Neural cell (in vitro differentiated cells): Measurements from ENCODE around the gene OR6C75. TPM values are rescaled to one million over a fixed set of nuclear protein-coding genes. Genes with fewer than 3 reads are reported as not detected.
"Not testable (repeated sequence)": the region's sequence is repeated elsewhere in the genome, so short reads cannot be mapped to it uniquely, and the experiment has no call there.

Experiments
- H2AFZ ChIP-seq: fragments of 200-600, 300-800 bp; sonication (generic), shearing (Covaris generic); 2 replicates; pipeline ENCODE4 v1.6.0; 2014; ENCODE audit warnings: low read depth, mild to moderate bottlenecking, antibody characterized with exemption, low read length, moderate library complexity
- H3F3A ChIP-seq: fragments of 200-600 bp; shearing (Covaris generic); 2 replicates; pipeline ENCODE4 v1.6.1; 2016; ENCODE audit warnings: mild to moderate bottlenecking, moderate library complexity, mixed read lengths, antibody characterized with exemption, low read length; ENCODE audit not compliant: insufficient read depth, poor library complexity, severe bottlenecking
- H3K27ac ChIP-seq: fragments of 200-600, 300-800 bp; sonication (generic), shearing (Covaris generic); 2 replicates; pipeline ENCODE4 v1.5.1; 2014; ENCODE audit warnings: mild to moderate bottlenecking, low read length, moderate library complexity
- H3K27me3 ChIP-seq: fragments of 300-800, 200-600 bp; sonication (generic), shearing (Covaris generic); 2 replicates; pipeline ENCODE4 v1.6.0; 2014; ENCODE audit warnings: mild to moderate bottlenecking, low read depth, low read length, moderate library complexity; ENCODE audit not compliant: insufficient read depth
- H3K36me3 ChIP-seq: fragments of 300-800, 200-600 bp; sonication (generic), shearing (Covaris generic); 2 replicates; pipeline ENCODE4 v1.5.1; 2014; ENCODE audit warnings: mild to moderate bottlenecking, antibody characterized with exemption, low read length, moderate library complexity; ENCODE audit not compliant: insufficient read depth
- H3K4me2 ChIP-seq: fragments of 300-800, 200-600 bp; sonication (generic), shearing (Covaris generic); 2 replicates; pipeline ENCODE4 v1.6.0; 2014; ENCODE audit warnings: mild to moderate bottlenecking, low read length
- H3K4me3 ChIP-seq: fragments of 300-800, 200-600 bp; sonication (generic), shearing (Covaris generic); 2 replicates; pipeline ENCODE4 v1.5.1; 2014; ENCODE audit warnings: mild to moderate bottlenecking, low read length, moderate library complexity
- H3K79me2 ChIP-seq: fragments of 200-600 bp; shearing (Covaris generic); replicated peaks from 2 replicates; pipeline ENCODE4 v1.6.0; 2014; ENCODE audit warnings: mild to moderate bottlenecking, low read length, moderate library complexity; ENCODE audit not compliant: insufficient read depth
- H3K9ac ChIP-seq: fragments of 300-800, 200-600 bp; sonication (generic), shearing (Covaris generic); 2 replicates; pipeline ENCODE4 v1.6.1; 2016; ENCODE audit warnings: mild to moderate bottlenecking, low read length, mixed read lengths
- H3K9me2 ChIP-seq: fragments of 200-600 bp; shearing (Covaris generic); 2 replicates; pipeline ENCODE4 v1.6.1; 2016; ENCODE audit warnings: mild to moderate bottlenecking, low read length, mixed read lengths; ENCODE audit not compliant: insufficient read depth
- H3K9me3 ChIP-seq: fragments of 200-600, 300-800 bp; sonication (generic), shearing (Covaris generic); 2 replicates; pipeline ENCODE4 v1.6.1; 2016; ENCODE audit warnings: mild to moderate bottlenecking, mixed run types, low read length, moderate library complexity, mixed read lengths
- H4K20me1 ChIP-seq: fragments of 200-600 bp; shearing (Covaris generic); 2 replicates; pipeline ENCODE4 v1.6.1; 2016; ENCODE audit warnings: mild to moderate bottlenecking, mixed run types; ENCODE audit not compliant: insufficient read depth
- EP300 ChIP-seq: fragments of 450-650 bp; conservative IDR thresholded peaks from 2 replicates; pipeline ENCODE4 v1.6.1; 2014; ENCODE audit warnings: antibody characterized with exemption, mild to moderate bottlenecking, moderate library complexity; ENCODE audit not compliant: poor library complexity, severe bottlenecking
- MXI1 ChIP-seq: fragments of 450-650 bp; conservative IDR thresholded peaks from 2 replicates; pipeline ENCODE4 v1.6.1; 2014; ENCODE audit warnings: antibody characterized with exemption, mild to moderate bottlenecking; ENCODE audit not compliant: poor library complexity, severe bottlenecking
- POLR2AphosphoS5 ChIP-seq: IDR thresholded peaks from 2 replicates; pipeline ENCODE4 v1.6.1; 2012
- REST ChIP-seq: IDR thresholded peaks from 2 replicates; pipeline ENCODE4 v1.6.1; 2012; ENCODE audit warnings: borderline replicate concordance
- polyA plus RNA-seq: library from polyadenylated mRNA; depleted of rRNA; stranded (reverse); fragments of >200 nt; gene quantifications from 2 replicates; pipeline ENCODE4 v1.2.3, GENCODE V29; 2014

OR6C75 gene
- polyA plus RNA-seq, 1 donor from 2014 or later: not detected

- not testable (repeated sequence) for H3K4me3 ChIP-seq, H3K79me2 ChIP-seq, H3K4me2 ChIP-seq, H4K20me1 ChIP-seq, H3K36me3 ChIP-seq, H3K27me3 ChIP-seq, H3K9ac ChIP-seq, H2AFZ ChIP-seq, H3F3A ChIP-seq, H3K9me3 ChIP-seq, H3K27ac ChIP-seq, H3K9me2 ChIP-seq
These were observed 51.0 kb downstream of the OR6C75 start for GRCh38 chr12:55413498-55414388.

- not testable (repeated sequence) for H3K9ac ChIP-seq, H3K27me3 ChIP-seq, H3K9me2 ChIP-seq, H3K27ac ChIP-seq, H3K79me2 ChIP-seq, H2AFZ ChIP-seq, H4K20me1 ChIP-seq, H3F3A ChIP-seq, H3K4me2 ChIP-seq, H3K9me3 ChIP-seq, H3K36me3 ChIP-seq, H3K4me3 ChIP-seq
These were observed 51.6 kb downstream of the OR6C75 start for GRCh38 chr12:55414396-55414823.

- not testable (repeated sequence) for H3K4me2 ChIP-seq, H3K9me2 ChIP-seq, H2AFZ ChIP-seq
These were observed 52.1 kb downstream of the OR6C75 start for GRCh38 chr12:55414889-55415288.

GRCh38 chr12:55416961-55417360 is 54.2 kb downstream of the OR6C75 start:
- H3K79me2 ChIP-seq: no peaks in the 10 kb centered on the region

More at GRCh38 chr12:55414889-55415288, 52.1 kb downstream of the OR6C75 start:
- not testable (repeated sequence) for H3K79me2 ChIP-seq, H3K4me3 ChIP-seq, H4K20me1 ChIP-seq, H3K36me3 ChIP-seq, H3K9me3 ChIP-seq, H3K9ac ChIP-seq, H3K27ac ChIP-seq, H3K27me3 ChIP-seq, H3F3A ChIP-seq

More at GRCh38 chr12:55416961-55417360, 54.2 kb downstream of the OR6C75 start:
- Histone ChIP-seq H2AFZ (no peak overlapping the region), H4K20me1 (no peaks in the 10 kb centered on the region), H3K36me3 (no peaks in the 10 kb centered on the region), H3K9ac (no peak overlapping the region), H3F3A (no peaks in the 10 kb centered on the region), H3K9me3 (no peaks in the 10 kb centered on the region), H3K4me3 (no peak overlapping the region), H3K27ac (no peak overlapping the region), H3K27me3 (no peaks in the 10 kb centered on the region), H3K9me2 (no peaks in the 10 kb centered on the region), H3K4me2 (no peak overlapping the region)
- TF ChIP-seq MXI1: no peak
- TF ChIP-seq EP300: no peak
- TF ChIP-seq POLR2AphosphoS5: no peak
- no peak for TF ChIP-seq REST

Other genes starting within 250 kb of the OR6C75 start
- not detected in 2 replicates for gene OR9K2, start 236.6 kb upstream of the OR6C75 start, polyA plus RNA-seq
- gene OR10A7, start 141.9 kb upstream of the OR6C75 start, polyA plus RNA-seq: not detected in 2 replicates
- not detected in 2 replicates for gene OR6C74, start 118.4 kb upstream of the OR6C75 start, polyA plus RNA-seq
- not detected in 2 replicates for gene OR6C6, start 66.4 kb upstream of the OR6C75 start, polyA plus RNA-seq
- not detected in 2 replicates for gene OR6C1, start 48.6 kb upstream of the OR6C75 start, polyA plus RNA-seq
- not detected in 2 replicates for gene OR6C3, start 32.2 kb upstream of the OR6C75 start, polyA plus RNA-seq
- not detected in 2 replicates for gene OR6C65, start 37.6 kb downstream of the OR6C75 start, polyA plus RNA-seq
- gene OR6C76, start 63.3 kb downstream of the OR6C75 start, polyA plus RNA-seq: not detected in 2 replicates
- gene OR6C2, start 81.1 kb downstream of the OR6C75 start, polyA plus RNA-seq: not detected in 2 replicates
- not detected in 2 replicates for gene OR6C70, start 107.2 kb downstream of the OR6C75 start, polyA plus RNA-seq
- not detected in 2 replicates for gene OR6C68, start 129.4 kb downstream of the OR6C75 start, polyA plus RNA-seq
- gene OR6C4, start 186.6 kb downstream of the OR6C75 start, polyA plus RNA-seq: not detected in 2 replicates
- not detected in 2 replicates for gene OR2AP1, start 209.5 kb downstream of the OR6C75 start, polyA plus RNA-seq